Astrocyte of the cerebellum (primary cell): ENCODE measurements around the gene LYSET.
A peak's percentile ranks its signal among the peaks of the same experiment; 100 is the strongest.

Experiments used
- DNase-seq: peaks from one replicate; pipeline ENCODE4 v3.0.0-alpha.2; 2011; ENCODE audit warnings: low read depth
- H3K4me3 ChIP-seq: 2 replicates; pipeline ENCODE4 v1.5.1; 2011; ENCODE audit warnings: mild to moderate bottlenecking, low read depth, low read length, moderate library complexity
- CTCF ChIP-seq: IDR thresholded peaks from 2 replicates; pipeline ENCODE4 v1.5.1; 2012; ENCODE audit warnings: low read length, low read depth, moderate library complexity, mild to moderate bottlenecking; ENCODE audit errors: missing control alignments
- in situ Hi-C: cut with HindIII; loops from 2 replicates; pipeline ENCODE4 v1.10.0; 2017; ENCODE audit warnings: low sequenced_read_pairs

Gene LYSET

GRCh38 chr14:93195316-93195999 is 10.3 kb downstream of the LYSET start:
- H3K4me3 ChIP-seq = no peak overlapping the region
- DNase-seq = no peak
- TF ChIP-seq CTCF = no peak
- in situ Hi-C loops = no loop called here

- DNase-seq = no peak
- no peak for TF ChIP-seq CTCF
- no peak overlapping the region for H3K4me3 ChIP-seq
- in situ Hi-C loops = no loop called here
Measured at GRCh38 chr14:93199031-93199430, 13.9 kb downstream of the LYSET start.

- no peak overlapping the region for H3K4me3 ChIP-seq
- TF ChIP-seq CTCF = no peak
- in situ Hi-C loops = no loop called here
- no peak for DNase-seq
Measured at GRCh38 chr14:93200553-93200952, 15.4 kb downstream of the LYSET start.

- no peak overlapping the region for H3K4me3 ChIP-seq
- no peak for TF ChIP-seq CTCF
- no peak for DNase-seq
- in situ Hi-C loops = no loop called here
Measured at GRCh38 chr14:93201155-93201704, 16.1 kb downstream of the LYSET start.

GRCh38 chr14:93206793-93207467 is 21.8 kb downstream of the LYSET start, which contains the start of the genes GON7 and UBR7:
Gene GON7 (minus strand): TSS chr14:93207065. CDS start chr14:93207037, 28 bp downstream.
Gene UBR7 (plus strand): TSS chr14:93207256. CDS start chr14:93207292, 36 bp downstream.
- TF ChIP-seq CTCF = peak; percentile 38
- peak within 1 kb of the TSS; percentile 95 for H3K4me3 ChIP-seq
- DNase-seq = peak; percentile 91
- in situ Hi-C loops = no loop called here

- peak; percentile 45 for TF ChIP-seq CTCF
- in situ Hi-C loops = no loop called here
- no peak for DNase-seq
- peak overlapping the region; percentile 95 for H3K4me3 ChIP-seq
Measured at GRCh38 chr14:93207468-93208308, 22.6 kb downstream of the LYSET start.
